Activated T-cell treated with anti-CD3 and anti-CD28 coated beads for 1 hour (primary cell): ENCODE results near the gene DDC.
"Not testable (repeated sequence)": the region's sequence is repeated elsewhere in the genome, so short reads cannot be mapped to it uniquely, and the experiment has no call there.

Experiments
- DNase-seq: peaks from one replicate; pipeline ENCODE4 v3.0.0-alpha.2; 2020; ENCODE audit warnings: low read depth

DDC gene

DNA sequence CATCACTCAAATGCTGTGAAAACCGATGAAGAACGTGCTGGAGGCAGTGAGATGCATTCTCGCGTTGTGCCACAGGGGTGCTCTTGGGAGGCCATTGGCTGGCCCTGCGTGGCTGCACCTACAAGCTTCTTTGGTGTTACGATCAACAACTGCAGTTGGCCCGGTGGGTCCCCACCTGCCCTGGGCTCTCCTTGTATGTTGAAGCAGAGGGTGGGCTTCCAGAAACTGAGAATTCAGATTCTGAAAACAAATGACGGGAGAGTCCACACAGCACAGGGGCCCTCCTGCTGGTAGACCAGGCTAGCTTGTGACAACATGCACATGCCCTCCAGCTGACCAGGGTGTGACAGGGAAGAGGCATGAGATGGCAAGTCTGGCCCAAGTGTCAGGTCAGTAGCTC is 23.7 kb upstream of the DDC start:
- DNase-seq: no peak

DNA sequence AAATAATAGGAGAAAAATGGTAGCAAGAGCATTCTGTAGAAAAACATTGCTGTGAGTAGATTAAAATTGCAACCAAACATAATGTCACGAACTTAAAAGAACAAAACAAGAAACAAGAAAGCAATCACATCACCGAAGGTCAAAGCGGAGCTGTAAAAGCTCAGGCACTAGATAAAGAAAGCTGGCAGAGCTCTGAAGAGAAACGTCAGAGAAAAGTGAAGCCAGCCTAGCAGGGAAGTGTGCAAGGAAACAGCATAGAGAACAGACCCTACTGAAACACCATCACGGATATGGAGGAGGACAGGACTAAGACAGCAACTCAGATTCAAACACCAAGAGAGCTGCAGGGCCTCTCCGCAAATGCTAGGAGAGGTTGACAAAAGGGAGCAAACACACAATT is 22.5 kb upstream of the DDC start:
- no peak for DNase-seq

DNA sequence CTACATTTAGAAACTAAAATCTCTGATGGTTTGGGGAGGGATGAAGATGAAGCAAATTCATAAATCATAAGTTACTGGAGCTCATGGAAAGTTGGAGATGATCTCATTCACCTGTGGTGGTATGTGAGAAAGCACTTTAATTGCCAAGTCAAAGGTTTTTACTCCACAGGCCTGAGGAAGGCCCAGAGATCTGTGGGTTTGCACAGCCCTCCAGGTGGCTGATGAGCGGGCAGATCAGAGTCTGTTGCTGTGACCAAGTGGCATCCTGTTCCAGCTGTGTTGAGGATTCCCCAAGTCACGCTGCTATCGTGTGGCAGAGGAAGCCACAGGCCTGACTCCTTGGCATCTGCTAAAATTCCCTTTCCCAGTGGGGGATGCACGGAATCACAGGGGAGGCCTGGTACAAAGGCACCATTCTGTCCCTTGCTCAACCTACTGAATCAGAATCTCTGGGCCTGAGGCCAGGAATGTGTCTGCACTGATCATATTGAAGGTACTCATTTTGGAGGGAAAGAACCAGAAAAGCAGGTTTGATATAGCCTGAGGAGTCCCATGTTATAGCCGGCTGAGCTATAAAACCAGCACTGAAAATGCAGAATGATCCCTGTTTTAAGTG is 19.7 kb upstream of the DDC start:
- DNase-seq: no peak

DNA sequence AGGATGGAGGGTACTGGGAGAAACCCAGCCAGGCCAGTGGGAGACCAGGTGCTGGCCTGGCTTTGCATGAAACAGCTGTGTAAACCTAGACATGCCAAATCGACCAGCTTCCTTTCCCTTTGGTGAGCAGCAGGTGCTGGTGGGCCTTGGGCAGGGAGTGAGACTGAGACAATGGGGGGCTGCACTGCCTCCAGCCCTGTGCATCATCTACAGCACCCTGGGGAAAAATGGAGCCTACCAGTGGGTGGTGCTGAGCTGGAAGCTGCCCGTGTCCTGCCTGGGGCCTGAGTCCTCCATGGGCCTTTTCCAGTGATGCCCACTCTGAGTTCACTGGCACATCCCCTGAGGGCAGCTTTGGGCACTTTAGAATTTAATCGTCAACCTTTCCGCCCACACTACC is 19.2 kb upstream of the DDC start:
- DNase-seq: no peak

DNA sequence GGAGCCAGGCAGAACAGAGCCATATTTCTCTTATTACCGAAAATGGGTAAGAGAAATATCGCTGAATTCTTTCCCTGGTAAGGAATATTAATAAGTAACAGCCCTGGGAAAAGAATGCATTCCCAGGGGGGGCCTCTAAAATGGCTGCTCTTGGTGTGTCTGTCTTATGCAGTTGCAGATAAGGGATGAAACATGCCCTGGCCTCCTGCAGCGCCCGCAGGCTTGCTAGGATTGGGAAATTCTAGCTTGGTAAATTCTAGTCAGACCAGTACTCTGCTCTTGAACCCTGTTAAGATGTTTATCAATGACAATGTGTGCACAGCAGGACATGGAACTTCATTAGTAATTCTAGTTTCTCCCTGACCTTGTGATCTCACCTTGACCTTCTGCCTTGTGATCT is 18.1 kb upstream of the DDC start:
- DNase-seq: not testable (repeated sequence)

DNA sequence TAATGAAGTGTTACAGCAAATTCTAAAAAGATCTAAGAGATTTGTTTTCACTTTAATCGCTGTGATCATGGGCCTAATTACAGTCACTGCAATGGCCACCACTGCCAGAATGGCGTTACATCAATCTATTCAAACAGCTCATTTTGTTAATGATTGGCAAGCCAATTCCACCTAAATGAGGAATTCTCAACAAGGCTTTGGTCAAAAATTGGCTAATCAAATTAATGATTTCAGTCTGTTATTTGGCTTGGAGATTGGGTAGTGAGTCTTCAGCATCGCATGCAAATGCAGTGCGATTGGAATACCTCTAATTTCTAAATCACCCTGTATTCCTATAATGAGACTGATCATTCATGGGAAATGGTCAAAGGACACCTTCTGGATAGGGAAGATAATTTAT is 17.1 kb upstream of the DDC start:
- DNase-seq: not testable (repeated sequence)

DNA sequence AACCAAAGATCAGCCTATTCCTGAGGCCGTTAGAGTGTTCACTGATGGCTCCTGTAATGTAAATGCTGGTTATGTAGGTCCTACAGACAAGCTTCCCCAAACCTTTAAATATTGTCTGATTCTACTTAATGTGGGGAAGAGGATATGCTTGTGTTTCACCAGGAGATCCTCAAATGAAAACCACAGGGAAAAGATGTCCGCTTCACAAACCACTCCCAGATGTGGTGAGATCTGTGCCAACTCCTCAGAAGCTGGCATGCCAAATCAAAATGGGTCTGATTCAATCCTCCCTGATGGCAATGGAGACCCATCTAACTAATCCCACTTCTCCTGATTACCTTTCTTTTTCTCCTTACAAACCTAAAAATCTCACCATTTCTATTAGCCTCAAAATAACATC is 15.5 kb upstream of the DDC start:
- not testable (repeated sequence) for DNase-seq

DNA sequence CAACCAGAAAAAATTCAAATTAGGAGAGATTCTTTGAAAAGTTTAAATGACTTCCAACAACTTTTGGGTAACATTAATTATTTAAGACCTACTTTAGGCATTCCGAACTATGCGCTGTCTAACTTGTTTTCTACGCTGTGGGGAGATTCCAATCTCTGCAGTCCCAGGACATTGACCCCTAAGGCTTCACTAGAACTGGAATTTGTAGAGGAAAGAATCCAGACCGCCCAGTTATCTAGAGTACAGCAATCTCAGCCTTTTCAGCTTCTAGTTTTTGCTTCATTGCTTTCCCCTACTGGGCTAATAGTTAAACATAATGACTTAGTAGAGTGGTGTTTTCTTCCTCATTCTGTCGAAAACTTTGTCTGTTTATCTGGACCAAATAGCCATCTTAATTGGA is 14.9 kb upstream of the DDC start:
- no peak for DNase-seq

DNA sequence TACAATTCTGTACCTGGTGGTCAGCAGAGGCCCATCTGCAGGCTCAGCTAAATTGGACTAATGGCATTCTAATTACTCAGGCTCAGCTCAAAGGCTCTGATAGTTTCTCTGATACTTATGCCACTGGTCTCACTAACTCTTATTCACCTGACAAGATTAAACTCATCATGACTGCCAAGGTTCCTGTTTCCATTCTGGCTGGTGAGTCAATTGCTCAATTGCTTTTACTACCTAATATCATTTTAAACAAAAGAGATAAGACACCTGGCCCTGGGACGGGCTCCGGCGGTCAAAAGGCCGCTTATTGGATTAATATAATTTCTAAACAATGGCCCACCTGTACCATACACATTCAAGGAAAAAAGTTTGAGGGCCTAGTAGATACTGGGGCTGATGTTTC is 12.9 kb upstream of the DDC start:
- not testable (repeated sequence) for DNase-seq

DNA sequence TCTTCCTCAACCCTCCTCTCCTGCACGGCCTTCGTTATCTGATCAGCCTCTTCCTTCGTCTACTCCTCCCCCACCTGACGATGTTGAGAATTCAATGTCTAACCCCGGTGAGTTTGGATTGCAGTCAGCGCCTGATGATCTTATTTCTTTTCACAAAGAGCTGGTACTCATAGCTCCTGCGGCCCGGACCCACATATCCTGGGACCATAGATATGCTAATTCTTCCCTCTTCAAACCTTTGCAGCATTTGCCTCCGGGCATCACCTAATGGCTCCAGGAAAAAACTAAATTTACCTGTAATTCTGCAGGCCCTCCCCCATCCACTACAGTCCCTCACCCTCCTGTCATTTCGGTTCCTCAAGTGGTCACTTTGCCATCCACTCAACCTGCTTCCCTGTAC is 12.4 kb upstream of the DDC start:
- no peak for DNase-seq

DNA sequence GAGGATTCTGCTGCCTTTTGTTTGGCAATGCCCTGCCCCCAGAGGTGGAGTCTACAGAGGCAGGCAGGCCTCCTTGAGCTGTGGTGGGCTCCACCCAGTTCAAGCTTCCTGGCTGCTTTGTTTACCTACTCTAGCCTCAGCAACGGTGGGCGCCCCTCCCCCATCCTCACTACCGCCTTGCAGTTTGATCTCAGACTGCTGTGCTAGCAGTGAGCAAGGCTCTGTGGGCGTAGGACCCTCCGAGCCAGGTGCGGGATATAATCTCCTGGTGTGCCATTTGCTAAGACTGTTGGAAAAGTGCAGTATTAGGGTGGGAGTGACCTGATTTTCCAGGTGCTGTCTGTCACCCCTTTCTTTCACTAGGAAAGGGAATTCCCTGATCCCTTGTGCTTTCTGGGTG is 11.2 kb upstream of the DDC start:
- DNase-seq: not testable (repeated sequence)

DNA sequence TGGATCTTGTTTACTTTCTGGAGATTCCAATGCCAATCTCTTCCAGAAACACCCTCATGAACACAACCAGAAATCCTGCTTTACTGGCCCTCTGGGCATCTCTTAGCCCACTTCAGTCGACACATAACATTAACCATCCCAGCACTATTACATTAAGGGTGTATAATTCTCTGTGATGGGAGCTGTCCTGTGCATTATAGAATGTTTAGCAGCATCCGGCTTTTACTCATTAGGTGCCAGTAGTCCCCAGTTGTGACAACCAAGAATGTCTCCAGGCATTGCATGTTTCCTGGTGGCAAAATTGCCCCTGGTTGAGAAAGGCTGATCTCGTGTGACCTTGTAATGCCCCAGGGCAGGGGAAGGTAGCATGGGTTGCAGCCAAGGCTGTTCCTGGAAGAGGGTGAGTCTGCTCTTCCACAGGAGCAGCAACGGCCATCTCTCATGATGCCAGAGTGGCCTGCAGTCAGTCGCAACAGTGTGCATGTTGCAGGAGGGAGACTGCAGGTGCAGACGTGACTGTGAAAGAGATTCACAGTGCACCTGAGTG is 2.6 kb upstream of the DDC start:
- no peak for DNase-seq

DNA sequence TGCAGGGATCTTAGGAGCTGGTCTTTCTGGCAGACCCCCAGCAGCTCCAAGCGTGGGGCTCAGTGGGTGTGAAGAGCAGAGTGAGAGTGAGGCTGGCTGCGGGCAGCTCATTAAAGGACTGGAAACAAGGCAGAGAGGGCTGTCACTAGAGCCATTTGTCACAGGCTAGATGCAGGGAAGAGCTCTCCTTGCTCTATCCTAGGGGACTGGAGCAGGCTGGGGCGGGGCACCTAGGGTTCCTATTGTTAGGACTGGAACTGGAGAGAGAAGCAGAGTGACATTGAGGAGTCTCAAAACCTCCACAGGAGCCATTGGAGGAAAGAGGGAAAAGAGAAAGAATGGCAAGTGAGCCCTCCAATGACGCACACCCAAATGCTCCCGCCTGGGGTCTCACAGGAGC is 772 bp upstream of the DDC start:
- DNase-seq: no peak

DNA sequence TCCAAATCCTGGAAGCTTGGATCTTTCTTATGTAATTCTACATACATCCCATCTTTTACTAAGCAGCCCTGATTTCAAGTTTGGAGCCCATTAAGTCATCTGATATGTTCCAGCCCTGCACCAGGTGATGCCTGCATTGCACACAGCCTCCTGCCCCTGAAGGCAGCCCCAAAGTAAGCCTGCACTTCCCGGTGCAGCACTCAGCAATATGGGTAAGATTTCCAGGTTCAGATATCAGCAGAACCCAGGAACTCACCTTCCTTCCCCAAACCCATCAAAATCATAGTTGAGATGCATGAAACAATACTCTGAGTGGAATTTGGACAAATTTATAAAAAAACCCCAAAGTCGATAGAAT is 333 bp upstream of the DDC start:
- DNase-seq: no peak

DNA sequence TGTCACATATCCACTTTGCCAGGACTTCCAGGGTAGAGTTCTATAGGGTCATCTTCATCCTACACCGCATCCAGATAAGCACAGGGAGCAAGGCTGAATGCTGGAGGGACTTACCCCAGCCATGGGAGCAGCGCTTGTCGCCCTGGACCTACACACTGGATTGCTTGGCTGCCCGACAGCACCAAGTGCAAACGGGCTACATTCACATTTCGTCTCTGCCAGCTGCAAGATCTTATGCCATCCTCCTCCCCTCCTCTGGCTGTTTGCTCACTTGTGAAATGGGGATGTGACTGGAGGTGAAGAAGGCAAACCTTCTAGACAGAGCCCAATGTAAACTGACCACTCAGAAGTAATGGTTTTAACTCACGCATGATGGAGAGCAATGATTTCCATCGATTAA is 1.0 kb downstream of the DDC start:
- no peak for DNase-seq

DNA sequence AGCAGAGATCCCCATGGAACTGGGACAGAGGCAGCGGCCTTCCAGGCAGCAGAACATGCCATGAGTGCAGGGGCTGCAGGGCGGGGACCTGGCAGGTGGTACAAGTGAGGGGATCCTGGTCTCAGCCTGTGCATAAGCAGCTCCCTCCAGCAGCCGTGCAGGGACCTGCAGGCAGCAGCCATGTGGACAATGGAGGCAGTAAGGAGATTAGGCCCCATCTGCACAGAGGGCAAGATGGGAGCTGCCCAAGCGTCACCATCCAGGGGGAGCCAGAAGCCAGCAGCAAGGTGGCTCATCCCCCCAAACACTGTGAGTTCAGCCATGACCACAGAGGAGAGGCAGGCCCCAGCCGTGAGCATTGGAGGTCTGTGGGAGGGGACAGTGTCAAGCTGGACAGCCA is 3.1 kb downstream of the DDC start:
- no peak for DNase-seq

DNA sequence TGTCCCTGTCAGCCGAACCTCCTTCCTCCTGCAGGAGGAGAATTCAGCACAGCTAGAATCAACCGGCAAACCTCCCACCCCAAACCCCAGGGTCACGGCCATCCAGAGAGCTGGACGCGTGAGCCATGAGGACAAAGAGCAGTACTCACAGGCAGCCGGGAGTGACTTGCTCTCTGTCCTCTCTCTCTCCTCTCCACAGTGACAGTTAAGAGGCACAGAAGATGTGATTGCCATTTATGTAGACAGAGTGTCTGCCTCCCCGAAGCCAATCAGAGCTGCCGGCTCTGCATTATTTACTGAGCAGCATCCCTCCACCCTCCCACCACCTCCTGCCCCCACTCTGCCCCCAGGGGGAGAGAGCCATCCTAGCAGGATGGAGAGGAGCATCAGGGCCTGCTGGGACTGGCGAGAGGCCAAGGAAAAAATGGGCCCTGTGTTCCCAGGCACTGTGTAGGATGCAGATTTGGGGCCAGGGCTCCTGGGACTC is 4.3 kb downstream of the DDC start:
- no peak for DNase-seq

DNA sequence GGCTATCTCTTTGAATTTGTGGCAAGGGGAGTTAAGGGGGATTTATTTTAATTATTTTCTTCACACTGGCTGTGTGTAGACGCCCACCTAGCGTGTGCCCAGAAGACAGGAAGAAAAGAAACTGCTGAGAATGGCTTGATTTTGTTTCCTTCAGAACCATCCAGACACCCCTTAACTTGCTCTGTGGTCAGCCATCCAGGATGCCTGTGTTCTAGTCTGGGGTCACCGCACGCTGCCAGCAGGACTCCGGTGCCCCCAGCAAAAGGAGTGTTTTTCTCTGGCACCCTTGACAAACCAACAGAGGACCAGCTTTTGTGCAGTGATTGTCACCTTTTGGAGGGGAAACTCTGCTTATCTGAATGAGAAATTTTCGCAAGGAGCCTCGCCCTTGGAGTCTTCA is 5.3 kb downstream of the DDC start:
- no peak for DNase-seq

DNA sequence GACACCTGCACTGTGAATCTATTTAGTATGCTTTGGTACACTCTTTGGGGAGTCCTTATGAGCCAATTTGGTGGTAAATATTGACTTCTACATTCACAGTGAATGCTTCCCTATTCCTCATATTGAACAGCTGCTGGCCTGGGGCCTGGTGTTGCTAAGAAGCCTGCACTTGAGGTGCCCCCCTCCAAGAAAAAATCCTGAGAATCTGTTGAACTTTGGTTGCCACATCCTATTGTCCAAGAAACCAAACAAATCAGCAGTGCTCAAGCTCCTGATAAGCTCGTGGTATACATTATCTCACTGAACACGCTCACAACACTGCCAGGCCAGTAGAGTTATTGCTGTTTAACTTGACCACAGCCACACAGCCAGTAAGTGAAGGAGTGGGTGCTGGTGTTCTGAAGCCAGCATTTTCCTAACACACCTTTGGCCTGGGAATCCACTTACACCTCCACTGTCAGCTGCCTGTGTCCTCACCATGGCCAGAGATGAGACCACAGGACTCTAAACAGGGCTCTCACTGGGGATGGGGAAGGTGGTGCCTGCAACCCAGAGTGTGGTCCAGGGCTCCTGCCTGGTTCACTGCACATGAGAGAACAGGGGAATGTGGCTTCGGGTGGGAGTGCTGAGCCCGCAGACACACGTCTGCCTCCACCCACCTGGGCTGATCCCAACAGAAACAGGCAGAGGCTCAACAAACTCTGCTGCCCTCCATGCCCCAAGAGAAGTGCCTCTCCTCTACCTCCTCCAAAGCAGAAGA is 6.7 kb downstream of the DDC start:
- DNase-seq: no peak

DNA sequence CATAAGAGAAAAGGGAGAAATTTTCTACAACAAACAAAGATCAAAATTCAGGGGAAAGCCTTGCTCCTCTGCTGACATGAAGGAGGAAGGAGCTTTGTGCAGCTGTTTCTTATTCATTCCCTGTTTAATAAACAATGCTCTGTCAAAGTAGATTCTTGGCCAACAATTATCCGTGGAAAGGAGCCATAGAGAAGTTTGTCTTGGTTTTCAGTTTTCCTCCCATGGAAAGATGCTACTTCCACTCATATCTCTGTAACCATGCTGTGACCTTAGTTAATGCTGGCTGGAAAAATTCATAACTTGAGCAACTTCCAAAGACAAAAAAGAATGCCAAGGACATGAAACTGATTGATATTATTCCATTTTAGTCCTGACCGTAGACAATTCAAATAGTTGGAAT is 8.1 kb downstream of the DDC start:
- no peak for DNase-seq

DNA sequence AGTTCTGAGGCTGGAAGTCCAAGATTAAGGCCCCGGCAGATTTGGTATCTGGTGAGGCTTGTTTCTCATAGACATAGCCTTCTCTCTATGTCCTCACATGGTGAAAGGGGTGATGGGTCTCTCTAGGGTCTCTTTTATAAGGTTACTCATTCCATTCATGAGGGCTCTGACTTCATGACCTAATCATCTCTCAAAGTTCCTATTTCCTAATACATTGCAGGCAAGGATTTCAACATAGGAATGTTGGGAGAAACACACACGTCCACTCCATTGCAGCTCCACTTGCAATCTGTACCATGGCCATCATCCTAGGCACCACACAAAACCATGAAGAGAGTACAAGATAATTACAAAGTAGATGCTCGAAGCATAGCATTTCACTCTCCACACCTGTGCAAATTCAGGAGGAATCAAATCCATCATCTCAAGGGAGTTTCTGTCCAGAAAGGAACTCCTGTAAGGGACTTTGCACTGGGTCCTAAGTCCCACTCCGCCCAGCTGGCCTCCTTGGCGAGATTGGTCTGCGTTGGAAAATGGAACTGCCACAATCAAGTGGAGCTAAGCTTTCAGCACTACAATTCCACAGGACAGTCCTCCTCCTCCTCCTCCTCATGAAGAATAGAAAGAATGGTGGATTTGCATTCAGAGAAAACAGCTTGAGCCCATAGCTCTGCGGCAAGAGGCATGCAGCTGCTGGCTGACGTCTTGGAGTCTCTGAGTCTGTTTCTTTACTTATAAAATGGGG is 8.8 kb downstream of the DDC start:
- no peak for DNase-seq

DNA sequence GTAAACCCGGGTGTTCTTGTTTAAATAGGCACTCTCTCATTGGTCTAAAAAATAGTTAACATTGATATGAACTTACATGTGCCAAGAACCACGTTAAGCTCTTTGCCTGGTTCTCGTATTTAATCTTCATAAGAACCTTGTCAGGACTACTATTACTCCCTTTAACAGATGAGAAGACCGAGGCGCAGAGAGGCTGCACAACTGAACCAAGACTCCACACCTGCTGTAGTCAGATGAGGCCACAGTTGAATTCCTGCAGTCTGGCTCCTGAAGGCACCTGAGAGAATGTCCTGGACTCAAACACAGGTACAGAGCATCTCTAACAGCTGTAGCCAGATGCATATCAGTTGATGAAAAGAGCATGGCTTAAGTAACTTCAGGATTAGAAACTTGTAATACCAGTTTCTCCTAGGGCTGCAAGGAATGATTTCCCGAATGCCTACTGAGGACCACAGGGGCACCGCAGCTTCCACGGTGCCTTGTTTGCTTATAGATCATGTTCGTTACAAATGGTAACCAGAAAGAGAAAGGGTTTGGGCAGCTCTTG is 9.5 kb downstream of the DDC start:
- no peak for DNase-seq
